DND-41 (cell line): ENCODE data around the gene NHERF2.

ENCODE experiments used
- ATAC-seq: fragments of 200-7000 bp; cut with Tn5 transposase; 3 replicates; pipeline ENCODE4 v1.9.1; 2021; ENCODE audit warnings: low read depth; ENCODE audit not compliant: insufficient read depth
- DNase-seq: peaks from one replicate; pipeline ENCODE4 v3.0.0-alpha.2; 2020
- H2AFZ ChIP-seq: 2 replicates; pipeline ENCODE4 v1.6.0; 2012; ENCODE audit warnings: low read depth, low read length
- H3K27ac ChIP-seq: 2 replicates; pipeline ENCODE4 v1.5.1; 2012; ENCODE audit warnings: low read length, inconsistent platforms
- H3K27me3 ChIP-seq: fragments of 200-600 bp; sonication (generic); 2 replicates; pipeline ENCODE4 v1.6.0; 2012; ENCODE audit warnings: low read length, mild to moderate bottlenecking, inconsistent platforms; ENCODE audit not compliant: insufficient read depth, poor library complexity
- H3K36me3 ChIP-seq: 2 replicates; pipeline ENCODE4 v1.5.1; 2012; ENCODE audit warnings: low read length, inconsistent platforms; ENCODE audit not compliant: insufficient read depth
- H3K4me1 ChIP-seq: 2 replicates; pipeline ENCODE4 v1.5.1; 2012; ENCODE audit warnings: mild to moderate bottlenecking, low read length; ENCODE audit not compliant: insufficient read depth
- H3K4me2 ChIP-seq: 2 replicates; pipeline ENCODE4 v1.6.0; 2012; ENCODE audit warnings: mild to moderate bottlenecking, moderate library complexity, low read length, inconsistent platforms; ENCODE audit not compliant: insufficient read depth
- H3K4me3 ChIP-seq, 2 experiments: fragments of 200-600 bp in 1 of 2; shearing (Covaris generic) in 1 of 2; 2 replicates each; pipeline ENCODE4 v1.5.1; 2012 to 2016; ENCODE audit warnings: inconsistent platforms in 2 of 2, low read length in 2 of 2, mild to moderate bottlenecking in 2 of 2, low read depth in 1 of 2, moderate library complexity in 1 of 2
- H3K79me2 ChIP-seq: 2 replicates; pipeline ENCODE4 v1.6.0; 2012; ENCODE audit warnings: low read length, inconsistent platforms; ENCODE audit not compliant: insufficient read depth
- H3K9ac ChIP-seq: 2 replicates; pipeline ENCODE4 v1.6.0; 2012; ENCODE audit warnings: low read depth, mild to moderate bottlenecking, inconsistent platforms, low read length, moderate library complexity
- H3K9me3 ChIP-seq: 2 replicates; pipeline ENCODE4 v1.5.1; 2012; ENCODE audit warnings: low read length, moderate library complexity, mild to moderate bottlenecking, inconsistent platforms; ENCODE audit not compliant: insufficient read depth, severe bottlenecking
- H4K20me1 ChIP-seq: 2 replicates; pipeline ENCODE4 v1.6.0; 2012; ENCODE audit warnings: low read length; ENCODE audit not compliant: insufficient read depth
- EZH2 ChIP-seq: IDR thresholded peaks from 3 replicates; pipeline ENCODE4 v1.6.1; 2012; ENCODE audit warnings: borderline replicate concordance, low read depth, mild to moderate bottlenecking, moderate library complexity, low read length, inconsistent platforms; ENCODE audit not compliant: severe bottlenecking
- TF ChIP-seq, protein P1 (sequence below): IDR thresholded peaks from 2 replicates; pipeline ENCODE4 v1.5.1; 2012; ENCODE audit warnings: borderline replicate concordance, low read length, moderate library complexity, mild to moderate bottlenecking; ENCODE audit not compliant: poor library complexity, severe bottlenecking; ENCODE audit errors: extremely low read depth

NHERF2 gene

DNA sequence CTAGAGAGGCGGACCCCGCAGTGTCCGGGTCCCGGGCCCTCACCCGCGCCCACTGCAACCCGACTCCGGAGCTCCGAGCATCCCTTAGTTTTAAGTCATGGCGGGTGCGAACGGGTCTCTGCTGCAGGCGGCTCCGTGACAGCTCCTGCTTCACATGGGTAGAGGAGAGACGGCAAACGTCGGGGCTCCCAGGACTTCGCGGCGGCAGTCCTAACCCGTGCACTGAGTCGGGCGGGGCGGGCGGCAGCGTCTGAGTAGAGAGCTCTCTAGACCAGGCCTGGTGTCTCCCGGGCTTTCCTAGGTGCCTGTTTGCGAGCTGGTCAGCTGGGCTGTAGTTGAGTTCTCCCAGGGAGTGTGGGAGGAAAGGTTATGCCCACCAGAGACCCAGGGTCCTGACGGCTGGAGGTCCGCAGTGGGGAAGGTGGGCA lies 21.4 kb downstream of the NHERF2 start:
- peak overlapping the region; percentile 66 to 96 for H3K4me3 ChIP-seq
- H3K9me3 ChIP-seq: no peaks in the 10 kb centered on the region
- 0 out of 2 replicates have a peak, but pooled peaks cover 2% of the 10 kb centered on the region for H4K20me1 ChIP-seq
- H3K27me3 ChIP-seq: no peaks in the 10 kb centered on the region
- ATAC-seq: no peak; the same call in 1 of the 3 replicates
- H3K36me3 ChIP-seq: peaks cover 56% of the 10 kb centered on the region
- peak overlapping the region; percentile 79 for H2AFZ ChIP-seq
- peaks cover 31% of the 10 kb centered on the region for H3K4me1 ChIP-seq
- peak overlapping the region; percentile 78 for H3K4me2 ChIP-seq
- peak overlapping the region; percentile 77 for H3K9ac ChIP-seq
- DNase-seq: no peak
- TF ChIP-seq, protein P1, sequence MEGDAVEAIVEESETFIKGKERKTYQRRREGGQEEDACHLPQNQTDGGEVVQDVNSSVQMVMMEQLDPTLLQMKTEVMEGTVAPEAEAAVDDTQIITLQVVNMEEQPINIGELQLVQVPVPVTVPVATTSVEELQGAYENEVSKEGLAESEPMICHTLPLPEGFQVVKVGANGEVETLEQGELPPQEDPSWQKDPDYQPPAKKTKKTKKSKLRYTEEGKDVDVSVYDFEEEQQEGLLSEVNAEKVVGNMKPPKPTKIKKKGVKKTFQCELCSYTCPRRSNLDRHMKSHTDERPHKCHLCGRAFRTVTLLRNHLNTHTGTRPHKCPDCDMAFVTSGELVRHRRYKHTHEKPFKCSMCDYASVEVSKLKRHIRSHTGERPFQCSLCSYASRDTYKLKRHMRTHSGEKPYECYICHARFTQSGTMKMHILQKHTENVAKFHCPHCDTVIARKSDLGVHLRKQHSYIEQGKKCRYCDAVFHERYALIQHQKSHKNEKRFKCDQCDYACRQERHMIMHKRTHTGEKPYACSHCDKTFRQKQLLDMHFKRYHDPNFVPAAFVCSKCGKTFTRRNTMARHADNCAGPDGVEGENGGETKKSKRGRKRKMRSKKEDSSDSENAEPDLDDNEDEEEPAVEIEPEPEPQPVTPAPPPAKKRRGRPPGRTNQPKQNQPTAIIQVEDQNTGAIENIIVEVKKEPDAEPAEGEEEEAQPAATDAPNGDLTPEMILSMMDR: no peak
- no peak for TF ChIP-seq EZH2
- peak overlapping the region; percentile 26 for H3K27ac ChIP-seq
- peaks cover 36% of the 10 kb centered on the region for H3K79me2 ChIP-seq

DNA sequence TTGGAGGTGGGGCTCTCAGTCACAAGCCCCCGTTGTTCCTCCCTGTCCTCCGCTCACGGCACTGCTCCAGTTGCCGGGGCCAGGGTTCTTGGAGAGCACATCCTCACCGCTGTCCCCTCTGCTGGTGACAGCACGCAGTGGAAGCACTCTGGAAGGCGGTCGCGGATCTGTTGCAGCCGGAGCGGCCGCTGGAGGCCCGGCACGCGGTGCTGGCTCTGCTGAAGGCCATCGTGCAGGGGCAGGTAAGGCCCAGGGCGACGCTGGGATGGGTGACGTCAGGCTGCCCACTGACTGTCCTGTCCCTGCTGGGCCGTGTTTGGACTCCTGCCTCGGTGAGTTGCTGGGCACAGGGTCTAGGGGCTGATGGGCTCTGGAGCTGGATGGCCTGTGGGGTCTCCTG lies 26.5 kb downstream of the NHERF2 start:
- Histone ChIP-seq H3K4me2 (no peak overlapping the region), H3K9me3 (no peaks in the 10 kb centered on the region), H3K4me1 (peaks cover 15% of the 10 kb centered on the region), H2AFZ (no peak overlapping the region), H3K27me3 (no peaks in the 10 kb centered on the region), H4K20me1 (peaks cover 7% of the 10 kb centered on the region; the same call in 1 of the 2 replicates), H3K9ac (no peak overlapping the region), H3K27ac (no peak overlapping the region), H3K79me2 (peaks cover 14% of the 10 kb centered on the region), H3K36me3 (peaks cover 67% of the 10 kb centered on the region), H3K4me3 (no peak overlapping the region)
- ATAC-seq (no peak), DNase-seq (no peak)
- TF ChIP-seq EZH2: no peak

DNA sequence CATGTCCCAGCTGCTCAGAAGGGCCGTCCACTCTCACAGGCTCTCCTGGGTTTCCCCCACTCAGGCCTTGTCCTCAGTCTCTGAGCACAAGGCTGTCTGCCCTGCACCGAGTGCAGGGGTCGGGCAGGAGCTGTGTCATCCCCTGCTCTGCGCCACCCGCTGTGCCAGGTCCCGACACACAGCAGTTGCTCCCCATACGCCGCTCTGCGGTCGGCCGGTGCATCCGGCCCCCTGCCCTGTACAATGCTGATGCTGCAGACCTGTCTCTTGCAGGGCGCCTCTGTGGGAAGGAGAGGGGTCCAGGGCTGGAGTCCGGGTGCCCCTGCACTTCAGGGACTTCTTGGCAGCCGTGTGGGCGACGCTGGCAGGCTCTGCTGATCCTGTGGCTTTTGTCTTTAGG lies 27.2 kb downstream of the NHERF2 start:
- H4K20me1 ChIP-seq: peaks cover 7% of the 10 kb centered on the region; the same call in 1 of the 2 replicates
- no peak for TF ChIP-seq EZH2
- TF ChIP-seq, protein P1: no peak
- H3K9me3 ChIP-seq: no peaks in the 10 kb centered on the region
- no peak for DNase-seq
- H3K4me2 ChIP-seq: no peak overlapping the region
- no peak overlapping the region for H3K4me3 ChIP-seq
- no peaks in the 10 kb centered on the region for H3K27me3 ChIP-seq
- no peak overlapping the region for H2AFZ ChIP-seq
- H3K79me2 ChIP-seq: peaks cover 7% of the 10 kb centered on the region
- no peak overlapping the region for H3K9ac ChIP-seq
- no peak overlapping the region for H3K27ac ChIP-seq
- H3K4me1 ChIP-seq: peaks cover 9% of the 10 kb centered on the region
- no peak for ATAC-seq
- peaks cover 73% of the 10 kb centered on the region for H3K36me3 ChIP-seq

DNA sequence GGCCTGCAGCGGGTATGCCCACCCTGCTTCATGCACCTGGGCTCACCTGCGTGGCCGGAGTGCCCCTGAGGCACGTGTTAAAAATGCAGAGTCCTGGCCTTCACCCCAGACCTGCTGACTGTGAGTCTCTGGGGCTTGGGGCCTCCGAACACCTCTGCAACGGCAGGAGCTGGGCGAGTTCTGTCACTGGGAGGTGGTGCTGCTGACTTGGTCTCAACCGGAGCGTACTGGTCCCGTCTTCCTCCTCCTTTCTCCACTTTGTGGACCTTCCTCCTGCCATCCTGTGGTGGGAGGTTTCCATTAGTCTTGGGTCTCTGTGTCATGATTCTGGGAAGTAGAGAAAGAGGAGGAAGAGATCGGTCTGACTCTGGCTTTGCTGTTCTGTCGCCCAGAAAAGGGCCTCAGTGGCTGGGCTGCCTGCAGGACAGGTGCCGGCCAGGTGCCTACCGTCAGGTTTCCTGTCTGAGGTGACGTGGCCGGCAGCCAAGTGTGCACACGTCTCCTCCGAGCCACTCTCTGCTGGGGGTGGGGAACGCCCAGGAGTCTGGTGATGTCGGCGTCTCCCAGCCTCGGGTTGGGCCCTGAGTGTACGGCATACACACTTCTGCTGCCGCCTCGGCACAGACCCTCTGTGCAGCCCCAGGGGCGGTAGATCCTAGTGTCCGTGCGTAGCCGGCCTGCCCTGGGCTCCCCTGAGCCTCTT lies 28.0 kb downstream of the NHERF2 start:
- Histone ChIP-seq H4K20me1 (peaks cover 7% of the 10 kb centered on the region; the same call in 1 of the 2 replicates), H3K4me2 (no peak overlapping the region), H3K4me3 (no peak overlapping the region), H2AFZ (no peak overlapping the region), H3K9me3 (no peaks in the 10 kb centered on the region), H3K27ac (no peak overlapping the region), H3K36me3 (peaks cover 73% of the 10 kb centered on the region), H3K79me2 (no peaks in the 10 kb centered on the region), H3K9ac (no peak overlapping the region), H3K27me3 (no peaks in the 10 kb centered on the region), H3K4me1 (peaks cover 3% of the 10 kb centered on the region; the same call in 1 of the 2 replicates)
- TF ChIP-seq, protein P1: no peak
- TF ChIP-seq EZH2: no peak
- DNase-seq: no peak
- no peak for ATAC-seq
